CD4-positive, alpha-beta memory T cell (primary cell): ENCODE data around the gene SCYGR7. TPM values are rescaled to one million over a fixed set of nuclear protein-coding genes. Genes with fewer than 3 reads are reported as not detected.
"Not testable (repeated sequence)": the region's sequence is repeated elsewhere in the genome, so short reads cannot be mapped to it uniquely, and the experiment has no call there.

ENCODE experiments used
- CTCF ChIA-PET: fragments of 350-600 bp; sonication (Branson Sonifier 250); formaldehyde crosslinking; loops from one replicate; lab custom pipeline; 2021; ENCODE audit warnings: inconsistent platforms; ENCODE audit not compliant: partially characterized antibody; lab: Charles Lee
- POLR2A ChIA-PET: fragments of 350-600 bp; sonication (Branson Sonifier 250); formaldehyde crosslinking; loops from one replicate; lab custom pipeline; 2021; ENCODE audit not compliant: partially characterized antibody; lab: Charles Lee
- DNase-seq, 5 donors: peaks; one replicate each; pipeline versions ENCODE4 v3.0.0 to v3.0.0-alpha.2; 2020 to 2022; ENCODE audit warnings: mixed read lengths in 1 of 5
- H3K27ac ChIP-seq: one replicate; pipeline ENCODE4 v1.7.0; 2013; ENCODE audit warnings: low read depth, low read length
- H3K27me3 ChIP-seq: 2 replicates; pipeline ENCODE4 v1.7.0; 2013; ENCODE audit warnings: mild to moderate bottlenecking, low read length, moderate library complexity; ENCODE audit not compliant: insufficient read depth
- H3K36me3 ChIP-seq: 2 replicates; pipeline ENCODE4 v1.7.0; 2013; ENCODE audit warnings: mild to moderate bottlenecking, low read length, moderate library complexity; ENCODE audit not compliant: insufficient read depth
- H3K4me1 ChIP-seq: 2 replicates; pipeline ENCODE4 v1.7.0; 2013; ENCODE audit warnings: mild to moderate bottlenecking, low read length, moderate library complexity; ENCODE audit not compliant: insufficient read depth
- H3K4me3 ChIP-seq, 2 donors: one replicate each; pipeline ENCODE4 v1.7.0; 2013; ENCODE audit warnings: low read length in 2 of 2, mild to moderate bottlenecking in 1 of 2
- H3K9me3 ChIP-seq, 2 donors: one replicate each; pipeline ENCODE4 v1.7.0; 2013; ENCODE audit warnings: low read length in 2 of 2, control low read depth in 1 of 2; ENCODE audit not compliant: control insufficient read depth in 1 of 2
- H3K27ac Mint-ChIP-seq, 7 donors: one replicate each; pipeline ENCODE4 v1.8.0; 2020 to 2021; ENCODE audit warnings: mixed read lengths in 7 of 7, mild to moderate bottlenecking in 6 of 7, inconsistent platforms in 3 of 7, moderate library complexity in 3 of 7
- H3K27me3 Mint-ChIP-seq, 2 donors: one replicate each; pipeline ENCODE4 v1.8.0; 2020 to 2021; ENCODE audit warnings: mixed read lengths in 2 of 2
- H3K36me3 Mint-ChIP-seq, 2 donors: one replicate each; pipeline ENCODE4 v1.8.0; 2020 to 2021; ENCODE audit warnings: mixed read lengths in 2 of 2, inconsistent platforms in 1 of 2, mild to moderate bottlenecking in 1 of 2
- H3K4me1 Mint-ChIP-seq, 4 donors: one replicate each; pipeline ENCODE4 v1.8.0; 2020 to 2021; ENCODE audit warnings: mixed read lengths in 4 of 4, mild to moderate bottlenecking in 1 of 4
- H3K4me3 Mint-ChIP-seq, 8 donors: one replicate each; pipeline ENCODE4 v1.8.0; 2020 to 2021; ENCODE audit warnings: mixed read lengths in 8 of 8, mild to moderate bottlenecking in 7 of 8, moderate library complexity in 6 of 8, inconsistent platforms in 3 of 8
- H3K9me3 Mint-ChIP-seq, 8 donors: one replicate each; pipeline ENCODE4 v1.8.0; 2020 to 2021; ENCODE audit warnings: mixed read lengths in 8 of 8, mild to moderate bottlenecking in 5 of 8, inconsistent platforms in 3 of 8, moderate library complexity in 1 of 8
- intact Hi-C: fragments of 100-400 bp; cut with micrococcal nuclease; formaldehyde crosslinking; loops from one replicate; pipeline ENCODE4 v1.15.1; 2023
- polyA plus RNA-seq, 2 donors: library from polyadenylated mRNA; unstranded; fragments of 300-500 nt; fragmentation: Illumina TruSeq; gene quantifications; one replicate each; pipeline ENCODE4 v1.2.3, GENCODE V29; 2021
- total RNA-seq, 2 experiments: library from RNA; stranded (reverse); gene quantifications; one replicate each; pipeline ENCODE4 v1.2.3, GENCODE V29; 2021

SCYGR7 gene
- total and polyA plus RNA-seq, 4 experiments from 2014 or later = not detected

GRCh38 chr2:227720680-227721079 lies 7.5 kb upstream of the SCYGR7 start:
- H3K36me3 ChIP-seq = no peaks in the 10 kb centered on the region
- no peak for DNase-seq
- Mint-ChIP-seq H3K36me3 (no peaks in the 10 kb centered on the region), H3K4me3 (no peak overlapping the region), H3K4me1 (peaks cover 0 to 7% (median 0%) of the 10 kb centered on the region in 4 donors), H3K27ac (no peak overlapping the region), H3K9me3 (no peaks in the 10 kb centered on the region), H3K27me3 (peaks cover 9 to 30% of the 10 kb centered on the region in 2 donors)
- no peak overlapping the region for H3K27ac ChIP-seq
- H3K4me1 ChIP-seq = peaks cover 2% of the 10 kb centered on the region
- H3K4me3 ChIP-seq = no peak overlapping the region
- intact Hi-C loops = no loop called here
- POLR2A ChIA-PET = no interaction called here
- no peaks in the 10 kb centered on the region for H3K27me3 ChIP-seq
- no peaks in the 10 kb centered on the region for H3K9me3 ChIP-seq
- CTCF ChIA-PET = no interaction called here

- H3K9me3 ChIP-seq, CTCF ChIA-PET, H3K27me3 ChIP-seq, intact Hi-C loops, H3K4me1 ChIP-seq, H3K4me1 Mint-ChIP-seq, POLR2A ChIA-PET, H3K4me3 Mint-ChIP-seq, H3K36me3 Mint-ChIP-seq, H3K27ac ChIP-seq, H3K36me3 ChIP-seq, DNase-seq, H3K27ac Mint-ChIP-seq, H3K9me3 Mint-ChIP-seq, H3K4me3 ChIP-seq: not testable (repeated sequence)
- peaks cover 12 to 23% of the 10 kb centered on the region in 2 donors for H3K27me3 Mint-ChIP-seq
These were observed 5.3 kb upstream of the SCYGR7 start for GRCh38 chr2:227722821-227723220.

GRCh38 chr2:227724394-227725039 lies 3.6 kb upstream of the SCYGR7 start, which contains the start of gene SCYGR6:
Gene SCYGR6 (minus strand): TSS chr2:227724757. CDS start chr2:227724757, 0 bp downstream.
- Mint-ChIP-seq H3K4me1 (no peaks in the 10 kb centered on the region), H3K27ac (no peak within 1 kb of the TSS), H3K4me3 (no peak within 1 kb of the TSS), H3K36me3 (no peaks in the 10 kb centered on the region), H3K9me3 (no peaks in the 10 kb centered on the region), H3K27me3 (peaks cover 14 to 25% of the 10 kb centered on the region in 2 donors)
- intact Hi-C loops = no loop called here
- CTCF ChIA-PET = no interaction called here
- Histone ChIP-seq H3K4me3 (no peak within 1 kb of the TSS), H3K27me3 (no peaks in the 10 kb centered on the region), H3K36me3 (no peaks in the 10 kb centered on the region), H3K27ac (no peak within 1 kb of the TSS), H3K9me3 (no peaks in the 10 kb centered on the region), H3K4me1 (no peaks in the 10 kb centered on the region)
- no peak for DNase-seq
- POLR2A ChIA-PET = no interaction called here

- no peaks in the 10 kb centered on the region for H3K36me3 Mint-ChIP-seq
- H3K27ac ChIP-seq = no peak overlapping the region
- intact Hi-C loops = no loop called here
- no peaks in the 10 kb centered on the region for H3K36me3 ChIP-seq
- no peak overlapping the region for H3K27ac Mint-ChIP-seq
- DNase-seq = no peak
- H3K4me3 ChIP-seq = no peak overlapping the region
- H3K4me1 Mint-ChIP-seq = no peaks in the 10 kb centered on the region
- H3K4me1 ChIP-seq = no peaks in the 10 kb centered on the region
- no peak overlapping the region for H3K4me3 Mint-ChIP-seq
- CTCF ChIA-PET = interaction anchor here (0.8 to 1.3 kb wide), 2 partner anchors 27 to 151 kb away, joined by 3 to 4 read pairs; no protein-coding TSS in a partner anchor
- no peaks in the 10 kb centered on the region for H3K9me3 ChIP-seq
- no peaks in the 10 kb centered on the region for H3K9me3 Mint-ChIP-seq
- no peaks in the 10 kb centered on the region for H3K27me3 ChIP-seq
- POLR2A ChIA-PET = no interaction called here
- peaks cover 3 to 12% of the 10 kb centered on the region in 2 donors for H3K27me3 Mint-ChIP-seq
These were observed 11.2 kb downstream of the SCYGR7 start for GRCh38 chr2:227739351-227739750.

DNA sequence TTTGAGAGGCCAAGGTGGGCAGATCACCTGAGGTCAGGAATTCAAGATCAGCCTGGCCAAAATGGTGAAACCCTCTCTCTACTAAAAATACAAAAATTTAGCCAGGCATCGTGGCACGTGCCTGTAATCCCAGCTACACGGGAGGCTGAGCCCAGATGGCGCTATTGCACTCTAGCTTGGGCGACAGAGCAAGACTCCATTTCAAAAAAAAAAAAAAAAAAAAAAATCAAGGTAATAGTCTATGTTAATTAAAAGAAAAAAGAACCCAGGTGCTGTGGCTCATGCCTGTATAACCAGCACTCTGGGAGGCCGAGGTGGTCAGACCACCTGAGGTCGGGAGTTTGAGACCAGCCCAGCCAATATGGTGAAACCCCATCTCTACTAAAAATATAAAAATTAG lies 12.6 kb downstream of the SCYGR7 start:
- H3K9me3 ChIP-seq = not testable (repeated sequence)

DNA sequence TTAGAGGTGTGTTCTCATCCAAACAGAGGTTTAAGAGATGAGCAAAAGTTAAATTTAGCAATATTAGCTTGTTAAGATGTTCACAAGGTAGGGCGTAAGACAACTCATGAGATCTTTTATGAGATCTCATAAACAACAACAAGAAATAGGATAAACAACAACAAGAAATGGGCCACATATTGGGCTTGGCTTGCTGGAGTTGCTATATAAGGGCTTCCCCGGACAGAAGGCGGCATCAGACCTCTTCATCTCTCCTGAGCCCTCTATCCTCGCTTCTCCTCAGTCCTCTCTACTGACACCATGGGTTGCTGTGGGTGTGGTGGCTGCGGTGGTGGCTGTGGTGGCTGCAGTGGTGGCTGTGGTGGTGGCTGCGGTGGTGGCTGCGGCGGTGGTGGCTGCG lies 17.5 kb downstream of the SCYGR7 start, which contains the start of gene SCYGR8:
TSS of gene SCYGR8 (plus strand) at position 301 of the 400 bp plus-strand sequence. CDS start at position 301, 0 bp downstream.
- intact Hi-C loops = no loop called here
- no peaks in the 10 kb centered on the region for H3K36me3 ChIP-seq
- no peaks in the 10 kb centered on the region for H3K27me3 ChIP-seq
- Mint-ChIP-seq H3K36me3 (no peaks in the 10 kb centered on the region), H3K27ac (peak within 1 kb of the TSS in 1 of 7 donors; percentile 54), H3K9me3 (no peaks in the 10 kb centered on the region), H3K4me3 (no peak within 1 kb of the TSS), H3K4me1 (no peaks in the 10 kb centered on the region), H3K27me3 (peaks cover 4 to 9% of the 10 kb centered on the region in 2 donors)
- ChIA-PET CTCF (no interaction called here), POLR2A (no interaction called here)
- H3K27ac ChIP-seq = no peak within 1 kb of the TSS
- DNase-seq = no peak
- no peak within 1 kb of the TSS for H3K4me3 ChIP-seq
- no peaks in the 10 kb centered on the region for H3K9me3 ChIP-seq
- H3K4me1 ChIP-seq = no peaks in the 10 kb centered on the region

More for the DNA sequence above, 12.6 kb downstream of the SCYGR7 start:
- peaks cover 3 to 12% of the 10 kb centered on the region in 2 donors for H3K27me3 Mint-ChIP-seq
- CTCF ChIA-PET = interaction anchor here (1.0 kb wide), 1 partner anchor 146 kb away, joined by 4 read pairs; no protein-coding TSS in a partner anchor
- H3K27ac ChIP-seq, H3K4me3 ChIP-seq, H3K4me3 Mint-ChIP-seq, H3K9me3 Mint-ChIP-seq, DNase-seq, H3K4me1 Mint-ChIP-seq, H3K27ac Mint-ChIP-seq, H3K36me3 ChIP-seq, H3K36me3 Mint-ChIP-seq, intact Hi-C loops, POLR2A ChIA-PET, H3K4me1 ChIP-seq, H3K27me3 ChIP-seq: not testable (repeated sequence)

DNA sequence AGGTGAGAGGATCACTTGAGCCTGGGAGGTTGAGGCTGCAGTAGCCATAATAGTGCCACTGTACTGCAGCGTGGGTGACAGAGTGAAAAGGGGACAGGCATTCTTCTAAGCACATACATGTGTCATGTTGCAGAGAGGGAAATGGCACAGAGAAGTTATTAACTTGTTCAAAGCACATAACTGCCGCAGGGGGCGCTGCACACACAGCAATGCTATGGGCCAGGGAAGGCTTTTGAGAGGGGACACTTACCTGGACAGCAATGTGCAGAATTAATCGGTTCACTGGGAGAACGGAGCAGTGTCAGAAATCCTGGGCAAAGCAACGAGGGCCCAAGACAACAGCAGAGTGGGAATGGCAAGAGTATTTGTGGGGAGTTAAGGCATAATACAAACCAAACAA lies 19.9 kb downstream of the SCYGR7 start:
- H3K9me3 Mint-ChIP-seq = no peaks in the 10 kb centered on the region

More for the DNA sequence above, 19.9 kb downstream of the SCYGR7 start:
- no peaks in the 10 kb centered on the region for H3K9me3 ChIP-seq
- H3K4me1 ChIP-seq = no peaks in the 10 kb centered on the region
- DNase-seq = no peak
- no peak overlapping the region for H3K4me3 Mint-ChIP-seq
- H3K27ac ChIP-seq = no peak overlapping the region
- H3K4me3 ChIP-seq = no peak overlapping the region
- no peaks in the 10 kb centered on the region for H3K36me3 Mint-ChIP-seq
- H3K36me3 ChIP-seq = no peaks in the 10 kb centered on the region
- intact Hi-C loops = no loop called here
- H3K4me1 Mint-ChIP-seq = no peaks in the 10 kb centered on the region
- CTCF ChIA-PET = no interaction called here
- no peaks in the 10 kb centered on the region for H3K27me3 ChIP-seq
- POLR2A ChIA-PET = no interaction called here
- peaks cover 4 to 7% of the 10 kb centered on the region in 2 donors for H3K27me3 Mint-ChIP-seq
- H3K27ac Mint-ChIP-seq = no peak overlapping the region
